Gastrocnemius medialis (tissue), 4 donors: ENCODE data around the gene KATNAL2.

Experiments used
- CTCF ChIP-seq, 5 experiments: fragments of 450-650 bp in 3 of 5; fragments of 200-600 bp in 2 of 5; sonication (generic) in 2 of 5; IDR thresholded peaks in 4 of 5; conservative IDR thresholded peaks in 1 of 5; 1 replicate in 4 of 5; 2 replicates in 1 of 5; pipeline ENCODE4 v1.5.1; 2016 to 2019; ENCODE audit warnings: antibody characterized with exemption in 5 of 5, mild to moderate bottlenecking in 3 of 5, moderate library complexity in 3 of 5
- POLR2A ChIP-seq, 2 donors: fragments of 450-650 bp; IDR thresholded peaks; one replicate each; pipeline ENCODE4 v1.6.1; 2017; ENCODE audit warnings: antibody characterized with exemption in 2 of 2, mild to moderate bottlenecking in 2 of 2, moderate library complexity in 2 of 2

GRCh38 chr18:46903406-46903805 is 14.0 kb upstream of the KATNAL2 start:
- TF ChIP-seq CTCF (IDR thresholded peaks at IDR 0.05 in 4 of 5, conservative IDR thresholded peaks at IDR 0.05 in 1 of 5) = no peak
- TF ChIP-seq POLR2A (IDR thresholded peaks at IDR 0.05) = no peak
